ENCODE data around the gene BGLAP. TPM values are rescaled to one million over a fixed set of nuclear protein-coding genes. Genes with fewer than 3 reads are reported as not detected.
"Not testable (repeated sequence)": the region's sequence is repeated elsewhere in the genome, so short reads cannot be mapped to it uniquely, and the experiment has no call there.

BGLAP gene
- total RNA-seq, 6 experiments from 2014 or later = 0.44 to 1.5 (median 1.2) TPM; not detected in 2

- Histone ChIP-seq H3K4me3 (peak within 1 kb of the TSS; percentile 54 to 89 (median 64)), H3K27me3 (no peaks in the 10 kb centered on the region), H3K9me3 (no peaks in the 10 kb centered on the region), H3K27ac (peak within 1 kb of the TSS; percentile 93 to 98 (median 94)), H3K4me1 (peaks cover 0 to 41% (median 17%) of the 10 kb centered on the region in 4 donors), H3K36me3 (peaks cover 0 to 21% (median 6%) of the 10 kb centered on the region in 4 donors)
- 0% methylated on average over 45 of the region's 61 CpGs for WGBS (ENCODE audit: insufficient coverage, low coverage, low lambda C conversion rate, missing lambda C conversion rate)
- ATAC-seq (peak; percentile 90 to 96 (median 90)), DNase-seq (peak; percentile 98)
- TF ChIP-seq POLR2A (IDR thresholded peaks at IDR 0.05) (peak; percentile 87), CTCF (IDR thresholded peaks at IDR 0.05) (no peak)
- intact Hi-C loops (cut with DNase I) = no loop called here
These were observed 28.9 kb upstream of the BGLAP start, which contains the start of gene PMF1 for GRCh38 chr1:156212833-156213643. Gene PMF1 (plus strand): TSS chr1:156213007. CDS start chr1:156213016, 9 bp downstream.

GRCh38 chr1:156213644-156213966 is 28.4 kb upstream of the BGLAP start:
- peaks cover 0 to 47% (median 19%) of the 10 kb centered on the region in 4 donors for H3K4me1 ChIP-seq
- 7% methylated on average over 6 of the region's 11 CpGs for WGBS (ENCODE audit: insufficient coverage, low coverage, low lambda C conversion rate, missing lambda C conversion rate)
- no peak for DNase-seq
- intact Hi-C loops (cut with DNase I) = no loop called here
- H3K4me3 ChIP-seq = peak overlapping the region; percentile 54 to 89 (median 64)
- H3K9me3 ChIP-seq = no peaks in the 10 kb centered on the region
- no peak for ATAC-seq
- TF ChIP-seq POLR2A (IDR thresholded peaks at IDR 0.05) (no peak), CTCF (IDR thresholded peaks at IDR 0.05) (no peak)
- H3K27me3 ChIP-seq = no peaks in the 10 kb centered on the region
- peak overlapping the region; percentile 93 to 98 (median 94) for H3K27ac ChIP-seq
- H3K36me3 ChIP-seq = peaks cover 0 to 15% (median 4%) of the 10 kb centered on the region in 4 donors

- H3K9me3 ChIP-seq = no peaks in the 10 kb centered on the region
- 49% methylated on average over 16 of the region's 16 CpGs for WGBS (ENCODE audit: insufficient coverage, low coverage, low lambda C conversion rate, missing lambda C conversion rate)
- peak overlapping the region; percentile 54 to 89 (median 64) for H3K4me3 ChIP-seq
- DNase-seq (no peak), ATAC-seq (peak in 1 of 4 donors; percentile 16)
- peaks cover 0 to 12% (median 4%) of the 10 kb centered on the region in 4 donors for H3K36me3 ChIP-seq
- H3K27ac ChIP-seq = peak overlapping the region; percentile 93 to 98 (median 94)
- intact Hi-C loops (cut with DNase I) = no loop called here
- H3K4me1 ChIP-seq = peaks cover 0 to 47% (median 19%) of the 10 kb centered on the region in 4 donors
- TF ChIP-seq CTCF (IDR thresholded peaks at IDR 0.05) = no peak
- TF ChIP-seq POLR2A (IDR thresholded peaks at IDR 0.05) = no peak
- H3K27me3 ChIP-seq = no peaks in the 10 kb centered on the region
These were observed 27.8 kb upstream of the BGLAP start for GRCh38 chr1:156214024-156214748.

GRCh38 chr1:156216361-156217086 is 25.5 kb upstream of the BGLAP start:
- 98% methylated on average over 13 of the region's 55 CpGs for WGBS (ENCODE audit: insufficient coverage, low coverage, low lambda C conversion rate, missing lambda C conversion rate)
- ATAC-seq; DNase-seq; intact Hi-C loops (cut with DNase I); H3K4me3 ChIP-seq; H3K36me3 ChIP-seq; H3K27me3 ChIP-seq; H3K9me3 ChIP-seq: not testable (repeated sequence)
- H3K4me1 ChIP-seq = peaks cover 0 to 47% (median 19%) of the 10 kb centered on the region in 4 donors
- peak overlapping the region in 2 of 3 donors; percentile 60 to 93 for H3K27ac ChIP-seq
